A549 treated with AZD9567 at 1 μM for 4 hours (cell line): Measurements from ENCODE around the gene HRG. TPM values are rescaled to one million over a fixed set of nuclear protein-coding genes. Genes with fewer than 3 reads are reported as not detected.

Experiments
- total RNA-seq: library from RNA; stranded (reverse); fragments of 200-300 nt; extraction: Qiagen RNA extraction; gene quantifications from 5 replicates; pipeline ENCODE4 v1.2.3, GENCODE V29; 2022; ENCODE audit not compliant: insufficient read depth

Gene HRG, protein sequence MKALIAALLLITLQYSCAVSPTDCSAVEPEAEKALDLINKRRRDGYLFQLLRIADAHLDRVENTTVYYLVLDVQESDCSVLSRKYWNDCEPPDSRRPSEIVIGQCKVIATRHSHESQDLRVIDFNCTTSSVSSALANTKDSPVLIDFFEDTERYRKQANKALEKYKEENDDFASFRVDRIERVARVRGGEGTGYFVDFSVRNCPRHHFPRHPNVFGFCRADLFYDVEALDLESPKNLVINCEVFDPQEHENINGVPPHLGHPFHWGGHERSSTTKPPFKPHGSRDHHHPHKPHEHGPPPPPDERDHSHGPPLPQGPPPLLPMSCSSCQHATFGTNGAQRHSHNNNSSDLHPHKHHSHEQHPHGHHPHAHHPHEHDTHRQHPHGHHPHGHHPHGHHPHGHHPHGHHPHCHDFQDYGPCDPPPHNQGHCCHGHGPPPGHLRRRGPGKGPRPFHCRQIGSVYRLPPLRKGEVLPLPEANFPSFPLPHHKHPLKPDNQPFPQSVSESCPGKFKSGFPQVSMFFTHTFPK
- total RNA-seq = not detected in 5 replicates

DNA sequence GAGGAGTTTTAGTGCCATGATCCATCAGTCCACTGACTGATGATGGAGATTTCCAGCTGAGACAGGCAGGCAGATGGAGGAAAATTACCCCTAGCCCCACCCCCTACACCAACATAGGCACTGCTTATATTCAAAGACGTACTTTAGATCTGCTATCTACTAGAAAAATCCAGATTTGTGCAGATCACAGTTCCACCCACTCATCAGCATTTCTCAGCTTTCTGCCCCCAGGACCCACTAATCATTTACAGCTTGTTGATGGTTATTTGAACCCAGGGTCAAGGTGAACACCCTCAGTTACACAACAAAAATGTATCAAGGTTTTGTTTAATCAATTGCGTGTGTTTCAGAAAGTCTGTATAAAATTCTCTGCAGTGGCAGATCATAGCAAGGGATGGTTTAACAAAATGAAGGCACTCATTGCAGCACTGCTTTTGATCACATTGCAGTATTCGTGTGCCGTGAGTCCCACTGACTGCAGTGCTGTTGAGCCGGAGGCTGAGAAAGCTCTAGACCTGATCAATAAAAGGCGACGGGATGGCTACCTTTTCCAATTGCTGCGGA lies at the start of gene HRG:
Gene HRG (plus strand): TSS at position 390 of the 564 bp plus-strand sequence. CDS start 18 bp downstream, at position 408.

DNA sequence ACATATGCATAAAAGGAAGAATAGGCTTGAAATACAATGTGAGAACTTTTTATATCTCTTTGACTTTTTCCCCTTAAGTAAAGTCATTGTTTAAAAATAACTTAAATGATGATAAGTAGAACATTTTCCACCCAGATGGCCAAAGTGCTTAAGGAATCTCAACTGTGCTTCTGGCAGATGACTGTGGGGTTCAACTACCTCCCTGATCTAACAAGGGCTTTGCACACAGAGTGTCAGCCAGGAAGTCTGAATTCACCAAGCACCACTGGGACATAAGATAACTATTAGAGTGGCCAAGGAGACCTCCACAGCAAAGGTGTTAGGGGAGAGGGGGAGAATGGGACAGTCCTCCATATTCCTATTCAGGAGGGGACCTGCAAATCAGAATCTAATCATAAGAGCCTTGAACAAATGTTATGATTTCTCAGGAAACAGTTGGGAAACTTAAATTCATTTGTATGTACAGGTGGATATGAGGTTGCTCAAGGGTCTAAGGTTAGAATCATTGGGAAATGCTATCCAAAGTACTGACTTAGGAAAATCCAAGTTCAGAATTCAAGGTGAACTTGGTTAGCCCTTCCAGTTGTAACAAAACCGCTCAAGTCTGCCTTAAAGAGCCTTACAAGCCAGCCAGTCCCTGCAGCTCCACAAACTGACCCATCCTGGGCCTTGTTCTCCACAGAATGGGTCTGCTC lies 25.9 kb upstream of the HRG start, which contains the start of gene FETUB:
Gene FETUB (plus strand): TSS at position 622 of the 695 bp plus-strand sequence. CDS start 62 bp downstream, at position 684.

DNA sequence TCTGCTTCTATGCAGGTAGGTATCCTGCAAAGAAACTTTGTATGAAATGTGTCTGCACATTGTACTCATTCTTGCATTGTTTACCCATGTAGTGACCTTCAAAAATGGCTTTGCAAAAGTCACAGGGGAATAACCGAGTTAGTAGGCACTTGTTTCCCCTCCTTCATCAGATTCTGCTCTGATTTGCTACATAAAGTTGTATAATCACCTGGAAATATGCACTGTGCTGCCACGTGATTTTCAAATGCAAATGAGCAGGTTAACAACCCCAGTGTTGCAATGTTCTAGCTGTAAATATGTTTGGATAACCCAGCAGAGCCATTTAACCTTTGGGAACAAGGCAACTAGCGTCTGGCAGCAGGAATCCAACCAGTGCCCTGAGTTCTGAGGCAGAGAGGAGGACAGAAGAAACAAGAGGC lies 51.2 kb downstream of the HRG start, which contains the start of gene KNG1:
Gene KNG1 (plus strand): TSS at position 321 of the 419 bp plus-strand sequence. CDS start 184 bp downstream, outside the sequence.

Other genes with a start within 250 kb of the HRG start
- gene CRYGS, start 121.6 kb upstream of the HRG start, total RNA-seq = 0.91 to 1.2 TPM (median 1.0 TPM) in 4 of 5 replicates, not detected in the other
- 6.5 to 10.0 TPM (median 7.1 TPM) in 5 replicates for gene TBCCD1, start 98.7 kb upstream of the HRG start, total RNA-seq
- gene DNAJB11, start 95.3 kb upstream of the HRG start, total RNA-seq = 47.8 to 52.6 TPM (median 51.5 TPM) in 5 replicates
- 0.05 to 1.3 TPM (median 0.10 TPM) in 4 of 5 replicates, not detected in the other for gene AHSG, start 53.0 kb upstream of the HRG start, total RNA-seq
- 0.09 to 0.13 TPM (median 0.10 TPM) in 3 of 5 replicates, not detected in the others for gene FETUB, start 25.6 kb upstream of the HRG start, total RNA-seq
- gene KNG1, start 51.3 kb downstream of the HRG start, total RNA-seq = not detected in 5 replicates
- gene EIF4A2, start 117.6 kb downstream of the HRG start, total RNA-seq = 145 to 165 TPM (median 156 TPM) in 5 replicates
- gene RFC4, start 140.5 kb downstream of the HRG start, total RNA-seq = 42.2 to 45.6 TPM (median 43.3 TPM) in 5 replicates
- gene ADIPOQ, start 176.7 kb downstream of the HRG start, total RNA-seq = not detected in 5 replicates